ENCODE data around the gene MYRIP. TPM values are rescaled to one million over a fixed set of nuclear protein-coding genes. Genes with fewer than 3 reads are reported as not detected.
"Not testable (repeated sequence)": the region's sequence is repeated elsewhere in the genome, so short reads cannot be mapped to it uniquely, and the experiment has no call there.

Gene MYRIP
- total RNA-seq, 1 donor: under 0.01 TPM

DNA sequence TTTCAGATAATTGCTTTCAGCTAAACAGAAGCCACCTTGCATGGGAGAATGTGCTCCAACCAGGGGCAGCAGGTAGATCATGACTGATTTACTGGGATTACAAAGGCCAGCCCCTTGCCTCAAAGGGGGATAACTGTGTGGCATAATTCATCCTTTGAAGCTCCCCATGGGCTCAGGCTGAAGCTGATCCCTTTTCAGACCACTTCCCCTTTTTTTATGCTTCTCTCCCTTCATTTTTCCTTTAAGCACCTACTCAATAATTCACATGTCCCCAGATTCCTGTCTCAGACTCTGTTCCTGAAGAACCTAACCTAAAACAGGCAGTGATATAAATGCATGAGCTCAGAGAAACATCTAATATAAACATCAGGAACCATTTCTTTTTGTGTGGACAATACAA is 8.2 kb upstream of the MYRIP start:
- Histone ChIP-seq H4K20me1 (ENCODE audit: insufficient read depth, low read length) (no peaks in the 10 kb centered on the region), H3K4me1 (ENCODE audit: insufficient read depth, low read length) (no peaks in the 10 kb centered on the region), H3K27me3 (ENCODE audit: insufficient read depth, low read length) (peaks cover 3% of the 10 kb centered on the region), H3K9me3 (ENCODE audit: low read depth, low read length) (no peaks in the 10 kb centered on the region), H3K27ac (ENCODE audit: low read depth, low read length) (no peak overlapping the region), H3K79me2 (ENCODE audit: insufficient read depth, low read length) (no peaks in the 10 kb centered on the region), H3K36me3 (ENCODE audit: insufficient read depth, low read length) (no peaks in the 10 kb centered on the region), H3K4me2 (ENCODE audit: insufficient read depth, low read length) (no peak overlapping the region), H3K4me3 (ENCODE audit: insufficient read depth, low read length) (no peak overlapping the region), H2AFZ (ENCODE audit: low read length) (no peak overlapping the region)
- no peak for DNase-seq (ENCODE audit: insufficient read length, low spot score, missing footprints)
- TF ChIP-seq, protein P1, sequence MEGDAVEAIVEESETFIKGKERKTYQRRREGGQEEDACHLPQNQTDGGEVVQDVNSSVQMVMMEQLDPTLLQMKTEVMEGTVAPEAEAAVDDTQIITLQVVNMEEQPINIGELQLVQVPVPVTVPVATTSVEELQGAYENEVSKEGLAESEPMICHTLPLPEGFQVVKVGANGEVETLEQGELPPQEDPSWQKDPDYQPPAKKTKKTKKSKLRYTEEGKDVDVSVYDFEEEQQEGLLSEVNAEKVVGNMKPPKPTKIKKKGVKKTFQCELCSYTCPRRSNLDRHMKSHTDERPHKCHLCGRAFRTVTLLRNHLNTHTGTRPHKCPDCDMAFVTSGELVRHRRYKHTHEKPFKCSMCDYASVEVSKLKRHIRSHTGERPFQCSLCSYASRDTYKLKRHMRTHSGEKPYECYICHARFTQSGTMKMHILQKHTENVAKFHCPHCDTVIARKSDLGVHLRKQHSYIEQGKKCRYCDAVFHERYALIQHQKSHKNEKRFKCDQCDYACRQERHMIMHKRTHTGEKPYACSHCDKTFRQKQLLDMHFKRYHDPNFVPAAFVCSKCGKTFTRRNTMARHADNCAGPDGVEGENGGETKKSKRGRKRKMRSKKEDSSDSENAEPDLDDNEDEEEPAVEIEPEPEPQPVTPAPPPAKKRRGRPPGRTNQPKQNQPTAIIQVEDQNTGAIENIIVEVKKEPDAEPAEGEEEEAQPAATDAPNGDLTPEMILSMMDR (IDR thresholded peaks at IDR 0.05; ENCODE audit: extremely low read depth, low read depth, low read length): no peak

DNA sequence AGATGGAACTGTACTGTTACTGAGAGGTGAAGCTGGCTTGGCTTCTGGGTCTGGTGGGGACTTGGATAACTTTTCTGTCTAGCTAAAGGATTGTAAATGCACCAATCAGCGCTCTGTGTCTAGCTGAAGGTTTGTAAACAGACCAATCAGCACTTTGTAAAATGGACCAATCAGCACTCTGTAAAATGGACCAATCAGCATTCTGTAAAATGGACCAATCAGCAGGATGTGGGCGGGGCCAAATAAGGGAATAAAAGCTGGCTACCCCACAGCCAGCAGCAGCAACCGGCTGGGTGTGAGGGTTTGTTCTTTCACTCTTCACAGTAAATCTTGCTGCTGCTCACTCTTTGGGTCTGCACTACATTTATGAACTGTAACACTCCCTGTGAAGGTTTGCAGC is 6.9 kb upstream of the MYRIP start:
- H3K27me3 ChIP-seq (ENCODE audit: insufficient read depth, low read length): peaks cover 10% of the 10 kb centered on the region

DNA sequence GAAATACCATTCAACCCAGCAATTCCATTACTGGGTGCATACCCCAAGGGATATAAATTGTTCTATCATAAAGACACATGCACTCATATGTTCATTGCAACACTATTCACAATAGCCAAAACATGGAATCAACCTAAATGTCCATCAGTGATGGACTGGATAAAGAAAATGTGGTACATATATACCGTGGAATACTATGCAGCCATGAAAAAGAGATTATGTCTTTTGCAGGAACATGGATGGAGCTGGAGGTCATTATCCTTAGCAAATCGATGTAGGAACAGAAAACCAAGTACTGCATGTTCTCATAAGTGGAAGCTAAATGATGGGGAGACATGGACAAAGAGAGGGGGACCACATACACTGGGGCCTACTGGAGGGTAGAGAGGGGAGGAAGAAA is 5.5 kb upstream of the MYRIP start:
- Histone ChIP-seq H3K4me3 (ENCODE audit: insufficient read depth, low read length) (no peak overlapping the region), H3K79me2 (ENCODE audit: insufficient read depth, low read length) (no peaks in the 10 kb centered on the region), H4K20me1 (ENCODE audit: insufficient read depth, low read length) (no peaks in the 10 kb centered on the region), H3K27me3 (ENCODE audit: insufficient read depth, low read length) (peaks cover 22% of the 10 kb centered on the region), H3K4me2 (ENCODE audit: insufficient read depth, low read length) (no peak overlapping the region), H3K36me3 (ENCODE audit: insufficient read depth, low read length) (no peaks in the 10 kb centered on the region), H2AFZ (ENCODE audit: low read length) (no peak overlapping the region), H3K4me1 (ENCODE audit: insufficient read depth, low read length) (no peaks in the 10 kb centered on the region), H3K9me3 (ENCODE audit: low read depth, low read length) (no peaks in the 10 kb centered on the region), H3K27ac (ENCODE audit: low read depth, low read length) (no peak overlapping the region)
- DNase-seq (ENCODE audit: insufficient read length, low spot score, missing footprints): no peak
- TF ChIP-seq, protein P1 (IDR thresholded peaks at IDR 0.05; ENCODE audit: extremely low read depth, low read depth, low read length): no peak

More for the DNA sequence above, 6.9 kb upstream of the MYRIP start:
- not testable (repeated sequence) for H3K9me3 ChIP-seq (ENCODE audit: low read depth, low read length); H3K36me3 ChIP-seq (ENCODE audit: insufficient read depth, low read length); H3K4me1 ChIP-seq (ENCODE audit: insufficient read depth, low read length); H3K79me2 ChIP-seq (ENCODE audit: insufficient read depth, low read length); H3K27ac ChIP-seq (ENCODE audit: low read depth, low read length); H4K20me1 ChIP-seq (ENCODE audit: insufficient read depth, low read length); H2AFZ ChIP-seq (ENCODE audit: low read length); H3K4me3 ChIP-seq (ENCODE audit: insufficient read depth, low read length); H3K4me2 ChIP-seq (ENCODE audit: insufficient read depth, low read length); DNase-seq (ENCODE audit: insufficient read length, low spot score, missing footprints)

DNA sequence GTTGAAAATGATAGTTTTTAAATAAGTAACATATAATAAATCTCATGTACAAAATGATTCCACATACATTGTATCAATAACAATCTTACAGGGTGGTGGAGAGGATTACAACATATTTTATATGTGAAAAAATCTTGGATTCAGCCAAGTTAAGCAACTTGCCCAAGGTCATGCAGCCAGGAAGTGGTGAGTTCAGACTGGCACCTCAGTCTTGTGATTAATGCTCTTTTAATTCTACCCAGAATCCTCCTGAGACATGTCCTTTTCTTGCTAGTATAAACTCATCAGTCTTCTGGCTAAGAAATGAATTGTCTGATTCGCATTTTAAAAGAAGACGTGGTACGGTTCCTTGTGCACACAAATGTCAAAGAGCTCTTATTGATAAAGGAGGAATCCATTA is 4.5 kb upstream of the MYRIP start:
- H3K4me3 ChIP-seq (ENCODE audit: insufficient read depth, low read length): no peak overlapping the region

More for the DNA sequence above, 4.5 kb upstream of the MYRIP start:
- Histone ChIP-seq H3K27me3 (ENCODE audit: insufficient read depth, low read length) (peaks cover 29% of the 10 kb centered on the region), H2AFZ (ENCODE audit: low read length) (no peak overlapping the region), H3K4me2 (ENCODE audit: insufficient read depth, low read length) (no peak overlapping the region), H3K27ac (ENCODE audit: low read depth, low read length) (no peak overlapping the region), H3K9me3 (ENCODE audit: low read depth, low read length) (no peaks in the 10 kb centered on the region), H3K4me1 (ENCODE audit: insufficient read depth, low read length) (no peaks in the 10 kb centered on the region), H3K79me2 (ENCODE audit: insufficient read depth, low read length) (no peaks in the 10 kb centered on the region), H3K36me3 (ENCODE audit: insufficient read depth, low read length) (no peaks in the 10 kb centered on the region), H4K20me1 (ENCODE audit: insufficient read depth, low read length) (no peaks in the 10 kb centered on the region)
- TF ChIP-seq, protein P1 (IDR thresholded peaks at IDR 0.05; ENCODE audit: extremely low read depth, low read depth, low read length): no peak
- DNase-seq (ENCODE audit: insufficient read length, low spot score, missing footprints): no peak

All from osteoblast (primary cell).